GM12878 (cell line): Measurements from ENCODE around the gene WNT9B. TPM values are rescaled to one million over a fixed set of nuclear protein-coding genes. Genes with fewer than 3 reads are reported as not detected.

Source experiments
- ATAC-seq: fragments of 200-7000 bp; cut with Tn5 transposase; 3 replicates; pipeline ENCODE4 v1.9.1; 2020; ENCODE audit warnings: mild to moderate bottlenecking, moderate library complexity
- BruUV-seq: library from RNA; stranded (reverse); fragments of 400-500 nt; replicated peaks from 2 replicates; lab custom pipeline; 2021; lab: Mats Ljungman, UMichigan
- CTCF ChIA-PET: fragments of 300-600 bp; sonication (Branson Sonifier 250); formaldehyde crosslinking; extraction: SDS; loops from one replicate; lab custom pipeline; 2021; ENCODE audit warnings: inconsistent platforms; lab: Yijun Ruan, JAX
- POLR2A ChIA-PET: fragments of 350-600 bp; formaldehyde crosslinking; extraction: SDS; loops from one replicate; lab custom pipeline; 2021; ENCODE audit warnings: inconsistent platforms; lab: Charles Lee
- RAD21 ChIA-PET: fragments of 300-600 bp; sonication (Branson Sonifier 250); formaldehyde crosslinking; loops from one replicate; lab custom pipeline; 2023; ENCODE audit warnings: antibody characterized with exemption; ENCODE audit not compliant: unreplicated experiment; lab: Charles Lee
- SMC1A ChIA-PET: fragments of 300-600 bp; sonication (Branson Sonifier 250); formaldehyde crosslinking; loops from one replicate; lab custom pipeline; 2023; ENCODE audit not compliant: unreplicated experiment, uncharacterized antibody; lab: Charles Lee
- DNase-seq: peaks from one replicate; pipeline ENCODE4 v3.0.0-alpha.2; 2011; ENCODE audit warnings: low read depth, low spot score
- FAIRE-seq: peaks from 3 replicates; lab custom pipeline; 2011; peaks lifted over from hg19 to GRCh38; lab: Jason Lieb, UNC
- H2AFZ ChIP-seq: 2 replicates; pipeline ENCODE4 v1.6.0; 2011; ENCODE audit warnings: low read depth, low read length, control low read depth; ENCODE audit not compliant: control insufficient read depth
- H3K27ac ChIP-seq: 2 replicates; pipeline ENCODE4 v1.5.1; 2011; ENCODE audit warnings: control low read depth; ENCODE audit not compliant: control insufficient read depth, insufficient read depth
- H3K27me3 ChIP-seq, 2 experiments: replicated peaks in 1 of 2; 2 replicates each; pipeline versions ENCODE4 v1.6.0 to v1.6.1; 2011; ENCODE audit warnings: low read length in 1 of 2; ENCODE audit not compliant: control insufficient read depth in 2 of 2, insufficient read depth in 2 of 2
- H3K36me3 ChIP-seq, 2 experiments: 2 replicates each; pipeline ENCODE4 v1.5.1; 2011; ENCODE audit warnings: low read length in 1 of 2; ENCODE audit not compliant: control insufficient read depth in 2 of 2, insufficient read depth in 2 of 2
- H3K4me1 ChIP-seq: 2 replicates; pipeline ENCODE4 v1.6.1; 2011; ENCODE audit warnings: mild to moderate bottlenecking, low read length, moderate library complexity, mixed read lengths; ENCODE audit not compliant: control insufficient read depth, insufficient read depth
- H3K4me2 ChIP-seq: 2 replicates; pipeline ENCODE4 v1.6.0; 2011; ENCODE audit warnings: control low read depth; ENCODE audit not compliant: control insufficient read depth, insufficient read depth
- H3K4me3 ChIP-seq: fragments of 200-600 bp; sonication (generic); 2 replicates; pipeline ENCODE4 v1.5.1; 2016
- H3K79me2 ChIP-seq: 2 replicates; pipeline ENCODE4 v1.6.0; 2011; ENCODE audit warnings: low read length; ENCODE audit not compliant: control insufficient read depth, insufficient read depth
- H3K9ac ChIP-seq: 2 replicates; pipeline ENCODE4 v1.8.0; 2011; ENCODE audit warnings: low read length, control low read depth, mixed read lengths; ENCODE audit not compliant: control insufficient read depth, insufficient read depth
- H3K9me3 ChIP-seq: replicated peaks from 3 replicates; pipeline ENCODE4 v1.5.1; 2011; ENCODE audit warnings: mild to moderate bottlenecking, low read length; ENCODE audit not compliant: control insufficient read depth, insufficient read depth
- H4K20me1 ChIP-seq: 2 replicates; pipeline ENCODE4 v1.6.0; 2011; ENCODE audit not compliant: control insufficient read depth, insufficient read depth
- ATF7 ChIP-seq: fragments of 450-650 bp; IDR thresholded peaks from 2 replicates; pipeline ENCODE4 v1.6.1; 2016; ENCODE audit warnings: low read depth, mild to moderate bottlenecking
- BMI1 ChIP-seq: fragments of 450-650 bp; IDR thresholded peaks from 2 replicates; pipeline ENCODE4 v1.6.1; 2016; ENCODE audit warnings: mild to moderate bottlenecking, moderate library complexity, borderline replicate concordance
- CREB1 ChIP-seq: IDR thresholded peaks from 2 replicates; pipeline ENCODE4 v1.6.1; 2012; ENCODE audit warnings: low read depth, mild to moderate bottlenecking, inconsistent platforms
- CREM ChIP-seq: IDR thresholded peaks from 2 replicates; pipeline ENCODE4 v1.6.1; 2014; ENCODE audit warnings: antibody characterized with exemption, low read depth
- HDAC2 ChIP-seq: fragments of 200-600 bp; sonication (generic); IDR thresholded peaks from 2 replicates; pipeline ENCODE4 v1.6.1; 2017
- MTA3 ChIP-seq: IDR thresholded peaks from 2 replicates; pipeline ENCODE4 v1.6.1; 2012; ENCODE audit warnings: low read length, inconsistent platforms, borderline replicate concordance
- MXI1 ChIP-seq: fragments of 150-350 bp; IDR thresholded peaks from 2 replicates; pipeline ENCODE4 v1.6.1; 2011; ENCODE audit warnings: low read depth, mild to moderate bottlenecking, inconsistent platforms, low read length, improper control_type of control experiment
- NFYB ChIP-seq: IDR thresholded peaks from 2 replicates; pipeline ENCODE4 v1.6.1; 2011; ENCODE audit warnings: low read depth, mild to moderate bottlenecking, low read length, improper control_type of control experiment, moderate library complexity; ENCODE audit not compliant: insufficient read depth
- YBX1 ChIP-seq: fragments of 450-650 bp; IDR thresholded peaks from 2 replicates; pipeline ENCODE4 v1.6.1; 2016; ENCODE audit warnings: antibody characterized with exemption
- ZBED1 ChIP-seq: IDR thresholded peaks from 2 replicates; pipeline ENCODE4 v1.6.1; 2016; ENCODE audit warnings: borderline replicate concordance
- WGBS: methylation state at CpG from one replicate; pipeline ENCODE4 v1.1.6; 2016; ENCODE audit warnings: low lambda C conversion rate; ENCODE audit not compliant: insufficient replicate concordance, insufficient coverage; ENCODE audit errors: missing lambda C conversion rate; 5-methylcytosine and 5-hydroxymethylcytosine counted together
- in situ Hi-C: fragments of 300-500 bp; cut with MboI; formaldehyde crosslinking; loops from 9 replicates; pipeline ENCODE4 v1.14.3; 2018; ENCODE audit warnings: mixed read lengths
- intact Hi-C: fragments of 100-400 bp; cut with micrococcal nuclease; formaldehyde crosslinking; loops from one replicate; pipeline ENCODE4 v1.14.2; 2022; ENCODE audit not compliant: unreplicated experiment
- polyA plus RNA-seq, 11 experiments: library from polyadenylated mRNA; depleted of rRNA in 4 of 11; unstranded in 6 of 11; stranded (reverse) in 5 of 11; fragments of >200 nt; fragmentation: Nextera tagmentation in 4 of 11; fragmentation: Illumina TruSeq in 1 of 11; extraction: Ambion mirVana in 4 of 11; extraction: Trizol in 1 of 11; gene quantifications; 1 replicate in 1 of 11; 2 replicates in 10 of 11; pipeline versions ENCODE4 v1.2.1 to v1.2.3, GENCODE V29; 2011 to 2016; ENCODE audit warnings: inconsistent platforms in 2 of 11, missing spikeins in 2 of 11, low read depth in 1 of 11
- total RNA-seq, 4 experiments: library from RNA; depleted of rRNA in 3 of 4; stranded (reverse); fragments of >200 nt in 3 of 4; fragmentation: Illumina TruSeq in 1 of 4; extraction: Trizol in 1 of 4; gene quantifications; 2 replicates each; pipeline versions ENCODE4 v1.2.1 to v1.2.3, GENCODE V29; 2013 to 2021
- TF ChIP-seq, protein P1 (sequence below): fragments of 450-650 bp; IDR thresholded peaks from 2 replicates; pipeline ENCODE4 v1.6.1; 2017; ENCODE audit warnings: low read depth, mild to moderate bottlenecking, moderate library complexity
- TF ChIP-seq, protein P2 (sequence below): IDR thresholded peaks from 2 replicates; pipeline ENCODE4 v1.6.1; 2011; ENCODE audit warnings: borderline replicate concordance, low read depth, mild to moderate bottlenecking, moderate library complexity, mixed read lengths, low read length; ENCODE audit not compliant: insufficient read depth; ENCODE audit errors: extremely low read length
- TF ChIP-seq, protein P3 (sequence below): IDR thresholded peaks from 2 replicates; pipeline ENCODE4 v1.6.1; 2011; ENCODE audit warnings: low read depth, low read length, improper control_type of control experiment, borderline replicate concordance

The WNT9B gene
- total and polyA plus RNA-seq, 10 of the 15 experiments (the other 5 are each of a cell fraction or from before 2014, with no cell fraction given) = not detected

DNA sequence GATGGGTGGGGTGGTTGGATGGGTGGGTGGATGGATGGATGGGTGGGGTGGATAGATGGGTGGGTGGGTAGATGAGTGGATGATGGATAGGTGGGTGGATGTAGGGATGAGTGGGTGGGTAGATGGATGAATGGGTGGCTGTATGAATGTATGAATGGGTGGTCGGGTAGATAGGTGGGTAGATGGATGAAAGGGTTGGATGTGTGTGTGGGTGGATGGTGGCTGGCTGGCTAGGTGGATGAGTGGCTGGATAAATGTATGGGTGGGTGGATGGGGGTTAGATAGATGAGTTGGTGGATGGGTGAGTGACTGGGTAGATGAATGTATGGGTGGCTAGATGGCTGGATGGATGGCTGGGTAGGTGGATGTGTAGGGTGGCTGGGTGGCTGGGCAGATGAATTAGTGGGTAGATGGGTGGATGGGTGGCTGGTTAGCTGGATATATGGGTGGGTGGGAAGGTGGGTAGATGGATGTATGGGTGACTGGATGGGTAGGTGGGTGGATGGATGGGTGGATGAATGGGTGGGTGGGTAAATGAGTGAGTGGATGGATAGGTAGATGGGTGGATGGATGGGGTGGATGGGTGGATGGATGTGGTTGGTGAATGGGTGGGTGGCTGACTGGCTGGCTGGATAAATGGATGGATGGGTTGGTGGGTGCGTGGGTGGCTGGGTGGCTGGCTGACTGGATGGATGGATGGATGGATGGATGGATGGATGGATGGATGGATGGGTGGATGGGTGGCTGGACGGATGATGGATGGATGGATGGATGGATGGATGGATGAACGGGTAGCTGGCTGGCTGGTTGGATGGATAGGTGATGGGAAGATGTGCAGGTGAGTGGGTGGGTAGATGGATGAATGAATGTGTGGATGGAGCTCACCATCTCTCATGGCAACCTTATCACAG is 52.6 kb downstream of the WNT9B start:
- BruUV-seq = no TSS peak
- CTCF ChIA-PET = no interaction called here

More for the DNA sequence above, 52.6 kb downstream of the WNT9B start:
- WGBS = 0% methylated on average over 2 of the region's 4 CpGs
- Histone ChIP-seq H4K20me1 (no peaks in the 10 kb centered on the region), H2AFZ (no peak overlapping the region), H3K79me2 (no peaks in the 10 kb centered on the region), H3K4me3 (no peak overlapping the region), H3K9ac (no peak overlapping the region), H3K36me3 (no peaks in the 10 kb centered on the region), H3K27me3 (peaks cover 0 to 2% of the 10 kb centered on the region in 2 experiments; a peak in 1 of 4 replicates), H3K27ac (no peak overlapping the region), H3K4me2 (no peak overlapping the region)
- SMC1A ChIA-PET = no interaction called here
- POLR2A ChIA-PET = no interaction called here
- FAIRE-seq (no peak), DNase-seq (no peak)
- RAD21 ChIA-PET = no interaction called here
- no peak for TF ChIP-seq BMI1
- no peak for TF ChIP-seq CREM
- no peak for TF ChIP-seq NFYB
- no peak for TF ChIP-seq HDAC2
- TF ChIP-seq CREB1 = no peak
- TF ChIP-seq, protein P1, sequence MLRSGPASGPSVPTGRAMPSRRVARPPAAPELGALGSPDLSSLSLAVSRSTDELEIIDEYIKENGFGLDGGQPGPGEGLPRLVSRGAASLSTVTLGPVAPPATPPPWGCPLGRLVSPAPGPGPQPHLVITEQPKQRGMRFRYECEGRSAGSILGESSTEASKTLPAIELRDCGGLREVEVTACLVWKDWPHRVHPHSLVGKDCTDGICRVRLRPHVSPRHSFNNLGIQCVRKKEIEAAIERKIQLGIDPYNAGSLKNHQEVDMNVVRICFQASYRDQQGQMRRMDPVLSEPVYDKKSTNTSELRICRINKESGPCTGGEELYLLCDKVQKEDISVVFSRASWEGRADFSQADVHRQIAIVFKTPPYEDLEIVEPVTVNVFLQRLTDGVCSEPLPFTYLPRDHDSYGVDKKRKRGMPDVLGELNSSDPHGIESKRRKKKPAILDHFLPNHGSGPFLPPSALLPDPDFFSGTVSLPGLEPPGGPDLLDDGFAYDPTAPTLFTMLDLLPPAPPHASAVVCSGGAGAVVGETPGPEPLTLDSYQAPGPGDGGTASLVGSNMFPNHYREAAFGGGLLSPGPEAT = no peak
- TF ChIP-seq, protein P2, sequence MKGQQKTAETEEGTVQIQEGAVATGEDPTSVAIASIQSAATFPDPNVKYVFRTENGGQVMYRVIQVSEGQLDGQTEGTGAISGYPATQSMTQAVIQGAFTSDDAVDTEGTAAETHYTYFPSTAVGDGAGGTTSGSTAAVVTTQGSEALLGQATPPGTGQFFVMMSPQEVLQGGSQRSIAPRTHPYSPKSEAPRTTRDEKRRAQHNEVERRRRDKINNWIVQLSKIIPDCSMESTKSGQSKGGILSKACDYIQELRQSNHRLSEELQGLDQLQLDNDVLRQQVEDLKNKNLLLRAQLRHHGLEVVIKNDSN = no peak
- no peak for TF ChIP-seq MTA3
- TF ChIP-seq ZBED1 = no peak
- TF ChIP-seq MXI1 = no peak
- TF ChIP-seq ATF7 = no peak
- TF ChIP-seq, protein P3, sequence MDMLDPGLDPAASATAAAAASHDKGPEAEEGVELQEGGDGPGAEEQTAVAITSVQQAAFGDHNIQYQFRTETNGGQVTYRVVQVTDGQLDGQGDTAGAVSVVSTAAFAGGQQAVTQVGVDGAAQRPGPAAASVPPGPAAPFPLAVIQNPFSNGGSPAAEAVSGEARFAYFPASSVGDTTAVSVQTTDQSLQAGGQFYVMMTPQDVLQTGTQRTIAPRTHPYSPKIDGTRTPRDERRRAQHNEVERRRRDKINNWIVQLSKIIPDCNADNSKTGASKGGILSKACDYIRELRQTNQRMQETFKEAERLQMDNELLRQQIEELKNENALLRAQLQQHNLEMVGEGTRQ = no peak
- no peak for TF ChIP-seq YBX1
- TF ChIP-seq, all 136 proteins: peak for 0
- intact Hi-C loops (no loop called here), in situ Hi-C loops (no loop called here)
- ATAC-seq = no peak
- Histone ChIP-seq H3K9me3 (no peaks in the 10 kb centered on the region), H3K4me1 (no peaks in the 10 kb centered on the region)
